Breast epithelium (tissue), 3 donors: ENCODE data around the gene PRDX1.
"Not testable (repeated sequence)": the region's sequence is repeated elsewhere in the genome, so short reads cannot be mapped to it uniquely, and the experiment has no call there.

Experiments used
- POLR2AphosphoS5 ChIP-seq, 3 donors: sonication (generic); formaldehyde crosslinking; IDR thresholded peaks; one replicate each; pipeline ENCODE4 v1.6.1; 2017; ENCODE audit warnings: antibody characterized with exemption in 3 of 3
- TF ChIP-seq, protein P1 (sequence below), 3 donors: fragments of 450-650 bp; IDR thresholded peaks; one replicate each; pipeline ENCODE4 v1.5.1; 2016 to 2017; ENCODE audit warnings: antibody characterized with exemption in 3 of 3, mild to moderate bottlenecking in 3 of 3, moderate library complexity in 3 of 3

DNA sequence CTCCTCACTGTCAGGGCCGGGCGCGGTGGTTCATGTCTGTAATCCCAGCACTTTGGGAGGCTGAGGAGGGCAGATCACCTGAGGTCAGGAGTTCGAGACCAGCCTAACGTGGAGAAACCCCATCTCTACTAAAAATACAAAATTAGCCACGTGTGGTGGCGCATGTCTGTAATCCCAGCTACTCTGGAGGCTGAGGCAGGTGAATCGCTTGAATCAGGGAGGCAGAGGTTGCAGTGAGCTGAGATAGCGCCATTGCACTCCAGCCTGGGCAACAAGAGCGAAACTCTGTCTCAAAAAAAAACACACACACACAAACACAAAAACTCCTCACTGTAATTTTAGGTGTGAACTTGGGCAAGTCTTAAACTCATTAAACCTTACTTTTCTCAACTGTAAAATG lies 2.3 kb upstream of the PRDX1 start:
- TF ChIP-seq, protein P1, sequence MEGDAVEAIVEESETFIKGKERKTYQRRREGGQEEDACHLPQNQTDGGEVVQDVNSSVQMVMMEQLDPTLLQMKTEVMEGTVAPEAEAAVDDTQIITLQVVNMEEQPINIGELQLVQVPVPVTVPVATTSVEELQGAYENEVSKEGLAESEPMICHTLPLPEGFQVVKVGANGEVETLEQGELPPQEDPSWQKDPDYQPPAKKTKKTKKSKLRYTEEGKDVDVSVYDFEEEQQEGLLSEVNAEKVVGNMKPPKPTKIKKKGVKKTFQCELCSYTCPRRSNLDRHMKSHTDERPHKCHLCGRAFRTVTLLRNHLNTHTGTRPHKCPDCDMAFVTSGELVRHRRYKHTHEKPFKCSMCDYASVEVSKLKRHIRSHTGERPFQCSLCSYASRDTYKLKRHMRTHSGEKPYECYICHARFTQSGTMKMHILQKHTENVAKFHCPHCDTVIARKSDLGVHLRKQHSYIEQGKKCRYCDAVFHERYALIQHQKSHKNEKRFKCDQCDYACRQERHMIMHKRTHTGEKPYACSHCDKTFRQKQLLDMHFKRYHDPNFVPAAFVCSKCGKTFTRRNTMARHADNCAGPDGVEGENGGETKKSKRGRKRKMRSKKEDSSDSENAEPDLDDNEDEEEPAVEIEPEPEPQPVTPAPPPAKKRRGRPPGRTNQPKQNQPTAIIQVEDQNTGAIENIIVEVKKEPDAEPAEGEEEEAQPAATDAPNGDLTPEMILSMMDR (IDR thresholded peaks at IDR 0.05): not testable (repeated sequence)
- TF ChIP-seq POLR2AphosphoS5 (IDR thresholded peaks at IDR 0.05): not testable (repeated sequence)
